Testis (tissue), 3 donors: ENCODE measurements around the gene FGGY. TPM values are rescaled to one million over a fixed set of nuclear protein-coding genes. Genes with fewer than 3 reads are reported as not detected.

Experiments used
- DNase-seq: peaks from one replicate; pipeline ENCODE4 v3.0.0-alpha.2; 2019
- H3K27ac ChIP-seq, 2 donors: fragments of 200-600 bp; sonication (generic); one replicate each; pipeline ENCODE4 v1.5.1; 2019
- H3K27me3 ChIP-seq: fragments of 200-600 bp; sonication (generic); one replicate; pipeline ENCODE4 v1.5.1; 2019
- H3K36me3 ChIP-seq: fragments of 200-600 bp; sonication (generic); one replicate; pipeline ENCODE4 v1.5.1; 2017; ENCODE audit warnings: low read depth; ENCODE audit errors: missing control alignments
- H3K4me1 ChIP-seq: fragments of 200-600 bp; sonication (generic); one replicate; pipeline ENCODE4 v1.5.1; 2019
- H3K4me3 ChIP-seq, 2 donors: fragments of 200-600 bp; sonication (generic); one replicate each; pipeline ENCODE4 v1.5.1; 2017 to 2019
- H3K9me3 ChIP-seq: fragments of 200-600 bp; sonication (generic); one replicate; pipeline ENCODE4 v1.5.1; 2017
- CTCF ChIP-seq, 3 experiments: fragments of 450-650 bp in 2 of 3; fragments of 200-600 bp in 1 of 3; sonication (generic) in 1 of 3; IDR thresholded peaks; one replicate each; pipeline ENCODE4 v1.5.1; 2016 to 2019; ENCODE audit warnings: antibody characterized with exemption in 3 of 3, mild to moderate bottlenecking in 2 of 3, moderate library complexity in 1 of 3
- POLR2A ChIP-seq: fragments of 450-650 bp; IDR thresholded peaks from one replicate; pipeline ENCODE4 v1.6.1; 2017; ENCODE audit warnings: antibody characterized with exemption, mild to moderate bottlenecking, moderate library complexity
- WGBS, 2 donors: methylation state at CpG; one replicate each; pipeline ENCODE4 v1.1.5; 2018; 5-methylcytosine and 5-hydroxymethylcytosine counted together
- intact Hi-C: fragments of 100-400 bp; cut with DNase I; formaldehyde crosslinking; loops from one replicate; pipeline ENCODE4 v1.15.1; 2023; ENCODE audit warnings: low total_unique reads
- polyA plus RNA-seq: library from polyadenylated mRNA; stranded (reverse); fragments of 350-450 nt; fragmentation: Illumina TruSeq; extraction: RNeasy Lipid Tissue Mini Kit (QIAGEN cat#74804); gene quantifications from one replicate; pipeline ENCODE4 v1.2.3, GENCODE V29; 2014; ENCODE audit warnings: low read depth, low replicate concordance; ENCODE audit not compliant: insufficient read depth
- total RNA-seq, 2 donors: library from RNA; depleted of rRNA; stranded (reverse); fragments of >200 nt; gene quantifications; one replicate each; pipeline ENCODE4 v1.2.3, GENCODE V29; 2016

Gene FGGY
- total and polyA plus RNA-seq, 3 donors from 2014 or later, result 14.6 to 32.8 (median 32.3) TPM

- H3K27me3 ChIP-seq, result no peaks in the 10 kb centered on the region
Observed at GRCh38 chr1:59305188-59305587, 8.3 kb downstream of the FGGY start.

GRCh38 chr1:59307591-59307990 lies 10.7 kb downstream of the FGGY start:
- H3K4me1 ChIP-seq, result no peaks in the 10 kb centered on the region
- H3K27ac ChIP-seq, result no peak overlapping the region
- no peaks in the 10 kb centered on the region for H3K9me3 ChIP-seq
- H3K4me3 ChIP-seq, result no peak overlapping the region
- H3K27me3 ChIP-seq, result no peaks in the 10 kb centered on the region
- TF ChIP-seq POLR2A, result no peak
- no peak for TF ChIP-seq CTCF (IDR thresholded peaks at IDR 0.05)
- intact Hi-C loops, result no loop called here
- no peaks in the 10 kb centered on the region for H3K36me3 ChIP-seq
- no peak for DNase-seq

More at GRCh38 chr1:59305188-59305587, 8.3 kb downstream of the FGGY start:
- intact Hi-C loops, result no loop called here
- Histone ChIP-seq H3K27ac (no peak overlapping the region), H3K4me1 (peaks cover 4% of the 10 kb centered on the region), H3K9me3 (no peaks in the 10 kb centered on the region), H3K4me3 (no peak overlapping the region), H3K36me3 (no peaks in the 10 kb centered on the region)
- no peak for DNase-seq
- TF ChIP-seq POLR2A, result no peak
- TF ChIP-seq CTCF (IDR thresholded peaks at IDR 0.05), result no peak

- Histone ChIP-seq H3K9me3 (no peaks in the 10 kb centered on the region), H3K27me3 (no peaks in the 10 kb centered on the region), H3K36me3 (no peaks in the 10 kb centered on the region), H3K4me1 (no peaks in the 10 kb centered on the region), H3K4me3 (no peak overlapping the region), H3K27ac (no peak overlapping the region)
- no peak for TF ChIP-seq POLR2A
- TF ChIP-seq CTCF (IDR thresholded peaks at IDR 0.05), result no peak
- intact Hi-C loops, result no loop called here
- DNase-seq, result no peak
Observed at GRCh38 chr1:59308839-59309238, 11.9 kb downstream of the FGGY start.

- H3K9me3 ChIP-seq, result no peaks in the 10 kb centered on the region
- no peak for TF ChIP-seq POLR2A
- TF ChIP-seq CTCF (IDR thresholded peaks at IDR 0.05), result no peak
- DNase-seq, result no peak
- no peaks in the 10 kb centered on the region for H3K4me1 ChIP-seq
- H3K4me3 ChIP-seq, result no peak overlapping the region
- no peaks in the 10 kb centered on the region for H3K27me3 ChIP-seq
- H3K36me3 ChIP-seq, result no peaks in the 10 kb centered on the region
- no peak overlapping the region for H3K27ac ChIP-seq
- intact Hi-C loops, result no loop called here
- 98% methylated on average over 5 of the region's 5 CpGs for WGBS, 2 donors
Observed at GRCh38 chr1:59309392-59309791, 12.5 kb downstream of the FGGY start.

GRCh38 chr1:59309795-59310548 lies 13.1 kb downstream of the FGGY start:
- Histone ChIP-seq H3K4me1 (no peaks in the 10 kb centered on the region), H3K4me3 (no peak overlapping the region), H3K27ac (no peak overlapping the region), H3K9me3 (no peaks in the 10 kb centered on the region), H3K36me3 (no peaks in the 10 kb centered on the region), H3K27me3 (no peaks in the 10 kb centered on the region)
- intact Hi-C loops, result no loop called here
- DNase-seq, result no peak
- TF ChIP-seq POLR2A (no peak), CTCF (IDR thresholded peaks at IDR 0.05) (no peak)
- WGBS, 2 donors, result 79 to 86% methylated on average over 5 of the region's 5 CpGs
